Hematopoietic multipotent progenitor cell (in vitro differentiated cells): Measurements from ENCODE around the gene LDLRAD2. TPM values are rescaled to one million over a fixed set of nuclear protein-coding genes. Genes with fewer than 3 reads are reported as not detected.

ENCODE experiments used
- DNase-seq, 3 donors: peaks; one replicate each; pipeline ENCODE4 v3.0.0-alpha.2; 2011 to 2015; ENCODE audit warnings: low read depth in 2 of 3, low spot score in 2 of 3
- total RNA-seq: library from RNA; depleted of rRNA; stranded (reverse); fragments of >200 nt; gene quantifications from one replicate; pipeline ENCODE4 v1.2.3, GENCODE V29; 2012

The LDLRAD2 gene
- total RNA-seq, 1 donor: 9.4 TPM

DNA sequence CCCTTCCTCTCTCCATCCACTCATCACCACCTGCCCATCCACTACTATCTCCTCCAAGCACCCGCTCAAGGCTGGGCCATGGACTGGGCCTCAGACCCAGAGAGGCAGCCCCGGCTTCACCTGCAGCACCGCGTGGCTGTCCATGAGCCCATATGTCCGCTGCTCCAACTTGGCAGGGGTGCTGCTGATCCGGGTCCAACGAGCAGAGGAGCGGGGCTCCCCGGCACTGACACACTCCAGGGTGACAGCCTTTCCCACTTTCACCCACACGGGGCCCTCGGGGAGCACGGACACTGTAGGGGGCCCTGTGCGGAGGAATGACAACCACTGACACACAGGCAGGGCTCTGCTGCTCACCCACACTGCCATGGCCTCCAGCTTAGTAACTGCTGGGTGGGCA lies 28.9 kb downstream of the LDLRAD2 start:
- no peak for DNase-seq

DNA sequence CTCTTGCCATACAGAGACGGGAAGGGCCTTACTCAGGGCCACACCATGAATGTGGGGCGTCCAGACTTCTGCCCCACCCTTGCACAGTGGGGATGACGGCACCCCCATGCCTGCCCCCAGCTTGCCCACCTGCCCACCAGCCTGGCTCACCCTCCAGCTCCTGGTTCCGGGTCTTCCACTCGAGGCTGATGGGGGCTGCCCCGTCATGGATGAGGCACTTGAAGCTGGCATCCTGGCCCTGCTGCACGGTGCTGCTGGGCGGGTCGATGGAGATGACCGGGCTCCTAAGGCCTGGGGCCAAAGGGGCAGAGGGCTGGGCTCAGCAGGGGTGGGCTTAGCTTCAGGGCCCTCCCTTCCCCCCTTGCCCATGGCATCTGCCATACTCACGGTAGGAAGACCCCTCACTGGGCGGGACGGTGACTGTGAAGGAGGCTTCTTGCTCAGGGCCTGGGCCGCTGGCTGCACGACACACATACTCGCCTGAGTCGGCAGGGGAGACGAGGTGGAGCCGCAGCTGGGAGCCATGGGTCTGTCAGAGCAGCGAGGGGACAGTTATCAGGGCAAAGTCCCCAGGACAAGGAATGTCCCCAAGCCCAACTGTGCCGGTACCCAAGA lies 29.9 kb downstream of the LDLRAD2 start:
- no peak for DNase-seq

DNA sequence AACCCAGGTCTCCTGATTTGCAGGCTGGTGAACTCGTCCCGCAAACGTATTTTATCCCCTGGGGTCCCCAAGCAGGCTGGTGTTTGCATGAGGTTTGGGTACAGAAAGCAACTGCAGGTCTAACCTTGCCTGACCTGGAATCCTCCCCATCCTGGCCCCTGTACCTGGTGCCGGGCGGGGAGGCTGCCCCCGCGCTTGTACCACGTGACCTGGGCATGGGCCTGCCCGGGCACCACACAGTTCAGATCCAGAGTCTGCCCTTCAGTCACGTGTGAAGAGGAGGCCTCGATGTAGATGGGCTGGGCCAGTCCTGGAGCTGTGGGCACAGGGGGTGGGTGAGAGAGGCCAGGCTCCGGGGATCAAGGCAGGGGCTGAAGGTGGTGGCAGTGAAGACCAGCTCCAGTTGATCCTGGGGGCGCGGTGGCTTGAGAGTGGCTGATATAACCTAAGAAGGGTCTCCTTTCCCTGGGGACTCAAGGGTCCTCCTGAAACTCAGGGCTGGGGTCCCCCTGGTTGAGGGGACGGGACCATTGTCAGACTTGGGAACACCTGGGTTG lies 30.6 kb downstream of the LDLRAD2 start:
- no peak for DNase-seq

DNA sequence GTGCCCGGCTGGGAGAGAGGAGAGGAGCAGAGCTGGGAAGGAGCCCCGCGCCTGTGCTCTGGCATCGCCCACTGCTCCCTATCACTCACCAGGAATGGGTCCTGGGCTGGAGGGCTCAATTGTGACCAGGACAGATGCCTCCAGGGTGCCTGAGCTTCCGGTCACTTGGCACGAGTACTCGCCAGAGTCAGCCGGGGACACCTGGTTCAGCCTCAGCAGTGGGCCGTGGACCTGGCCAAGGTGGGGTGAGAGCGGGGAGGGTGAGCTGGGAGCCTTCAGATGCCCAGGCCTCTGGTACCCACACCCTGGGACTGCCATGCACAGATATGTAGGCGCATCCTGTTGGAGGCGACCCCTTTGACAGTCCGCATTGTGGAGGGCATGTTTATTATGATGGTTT lies 31.1 kb downstream of the LDLRAD2 start:
- no peak for DNase-seq

DNA sequence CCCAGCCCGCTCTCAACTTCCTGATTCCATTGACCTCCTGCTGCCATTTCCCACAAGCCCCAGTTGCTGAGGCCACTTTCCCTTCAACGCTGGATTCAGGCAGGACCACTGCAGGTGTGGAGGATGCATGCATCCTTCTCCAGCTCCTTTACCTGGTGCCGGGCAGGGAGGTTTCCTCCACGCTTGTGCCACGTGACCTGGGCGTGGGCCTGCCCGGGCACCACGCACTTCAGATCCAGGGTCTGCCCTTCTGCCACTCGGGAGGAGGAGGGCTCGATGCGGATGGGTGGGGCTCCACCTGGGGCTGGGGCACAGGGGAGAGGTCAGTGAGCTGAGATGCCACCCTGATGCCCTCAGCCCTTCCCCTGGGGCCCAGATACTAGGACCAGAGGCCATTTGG lies 31.9 kb downstream of the LDLRAD2 start:
- DNase-seq: no peak

DNA sequence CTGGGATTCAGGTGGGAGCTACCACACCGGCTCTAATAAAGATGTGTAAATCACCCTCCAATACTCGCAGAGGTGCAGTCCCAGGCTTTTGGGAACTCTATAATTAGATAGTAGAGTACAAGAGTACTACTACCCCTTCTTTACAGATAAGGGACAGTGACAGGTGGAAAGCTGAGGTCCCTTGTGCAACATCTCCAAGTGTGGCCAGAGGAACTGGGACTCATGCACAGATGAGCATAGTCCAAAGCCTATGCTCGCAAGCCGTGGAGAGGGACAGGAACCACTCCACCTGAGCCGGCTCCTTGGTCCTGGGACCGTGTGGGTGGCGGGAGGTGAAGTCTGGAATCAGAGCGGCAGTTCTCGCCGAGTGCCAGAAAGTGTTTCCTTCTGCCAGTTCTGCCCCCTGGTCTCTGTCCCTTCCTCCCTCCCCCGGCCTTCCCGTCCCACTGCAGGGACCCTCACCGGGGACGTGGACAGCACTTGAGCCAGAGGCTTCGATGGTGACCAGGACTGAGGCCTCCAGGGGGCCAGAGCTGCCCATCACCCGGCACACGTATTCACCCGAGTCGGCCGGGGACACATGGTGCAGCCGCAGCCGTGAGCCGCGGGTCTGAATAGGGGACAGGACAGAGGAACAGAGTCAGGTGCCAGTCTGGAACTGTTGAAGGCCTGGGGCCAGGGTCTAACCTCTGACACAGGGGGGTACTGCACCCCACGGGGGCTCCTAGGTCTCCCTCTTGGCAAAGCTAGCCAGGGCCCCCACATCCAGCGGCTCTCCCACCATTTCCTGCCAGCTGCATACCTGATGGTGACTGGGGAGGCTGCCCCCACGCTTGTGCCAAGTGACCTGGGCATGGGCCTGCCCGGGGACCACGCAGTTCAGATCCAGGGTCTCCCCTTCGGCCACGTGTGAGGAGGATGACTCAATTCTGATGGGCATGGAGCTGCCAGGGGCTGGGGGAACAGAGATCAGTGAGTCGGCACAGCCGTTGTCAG lies 33.9 kb downstream of the LDLRAD2 start:
- DNase-seq: no peak

DNA sequence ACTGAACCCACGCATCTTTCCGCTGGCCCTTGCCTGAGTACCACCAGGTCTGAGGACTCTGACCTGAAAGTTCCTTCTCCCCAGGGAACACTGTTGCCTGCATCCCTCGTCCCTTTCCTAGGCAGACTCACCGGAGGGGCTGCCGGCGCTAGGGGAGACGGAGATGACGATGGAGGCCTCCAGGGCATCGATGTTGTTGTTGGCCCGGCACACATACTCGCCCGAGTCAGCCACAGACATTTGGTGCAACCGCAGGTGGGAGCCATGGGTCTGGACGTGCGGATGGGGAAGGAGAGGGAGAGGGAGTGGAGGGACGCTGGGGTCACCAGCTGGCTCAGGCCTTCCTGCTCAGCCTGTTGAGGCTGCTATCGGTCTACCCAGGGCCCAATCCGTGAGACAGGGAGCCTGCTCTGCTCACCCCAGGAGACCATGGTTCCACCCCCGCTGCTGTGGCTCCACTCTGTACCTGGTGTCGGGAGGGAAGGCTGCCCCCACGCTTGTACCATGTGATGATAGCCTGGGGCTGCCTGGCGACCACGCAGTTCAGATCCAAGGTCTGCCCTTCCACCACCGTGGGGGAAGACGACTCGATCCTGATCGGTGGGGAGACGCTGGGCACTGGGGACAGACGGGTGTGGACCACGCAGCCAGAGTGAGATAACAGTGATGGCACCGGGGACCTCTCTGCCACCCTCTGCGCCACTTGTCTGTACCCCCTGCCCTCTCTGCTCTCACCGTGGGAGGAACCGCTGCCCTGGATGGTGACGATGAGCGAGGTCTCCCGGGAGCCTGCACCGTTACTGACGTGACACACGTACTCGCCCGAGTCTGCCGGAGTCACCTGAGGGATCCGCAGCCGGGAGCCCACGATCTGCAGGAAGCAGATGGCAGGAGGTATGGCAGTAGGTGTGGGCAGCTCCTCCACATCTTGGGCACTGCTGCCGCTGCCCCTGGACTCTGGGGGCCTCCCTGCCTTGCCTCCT lies 35.4 kb downstream of the LDLRAD2 start:
- DNase-seq: no peak

DNA sequence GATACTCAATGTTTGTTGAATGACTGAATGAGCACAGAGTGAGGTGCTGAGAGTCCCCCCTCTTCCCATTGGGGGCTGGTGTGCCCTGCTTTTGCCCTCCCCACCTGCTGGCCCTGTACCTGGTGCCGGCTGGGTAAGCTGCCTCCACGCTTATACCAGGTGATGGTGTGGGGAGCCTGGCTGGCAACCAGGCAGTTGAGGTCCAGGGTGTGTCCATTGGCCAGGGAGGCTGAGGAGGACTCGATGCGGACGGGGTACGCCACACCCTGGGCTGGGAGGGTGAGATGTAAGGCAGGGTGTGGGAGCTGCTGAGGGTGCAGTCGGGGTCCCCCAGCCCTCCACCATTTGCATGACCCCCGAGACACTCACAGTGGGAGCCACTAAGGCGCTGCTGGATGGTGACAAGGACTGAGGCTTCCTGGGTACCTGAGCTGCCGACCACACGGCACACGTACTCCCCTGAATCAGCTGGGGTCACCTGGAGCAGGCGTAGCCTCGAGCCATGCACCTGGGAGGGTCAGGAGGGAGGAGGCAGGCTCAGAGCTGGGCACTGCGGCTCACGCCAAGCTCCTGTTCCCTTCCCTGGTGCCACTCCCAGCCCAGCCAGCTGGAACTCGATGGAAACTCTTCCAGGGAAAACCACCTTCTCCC lies 36.6 kb downstream of the LDLRAD2 start:
- DNase-seq: no peak

DNA sequence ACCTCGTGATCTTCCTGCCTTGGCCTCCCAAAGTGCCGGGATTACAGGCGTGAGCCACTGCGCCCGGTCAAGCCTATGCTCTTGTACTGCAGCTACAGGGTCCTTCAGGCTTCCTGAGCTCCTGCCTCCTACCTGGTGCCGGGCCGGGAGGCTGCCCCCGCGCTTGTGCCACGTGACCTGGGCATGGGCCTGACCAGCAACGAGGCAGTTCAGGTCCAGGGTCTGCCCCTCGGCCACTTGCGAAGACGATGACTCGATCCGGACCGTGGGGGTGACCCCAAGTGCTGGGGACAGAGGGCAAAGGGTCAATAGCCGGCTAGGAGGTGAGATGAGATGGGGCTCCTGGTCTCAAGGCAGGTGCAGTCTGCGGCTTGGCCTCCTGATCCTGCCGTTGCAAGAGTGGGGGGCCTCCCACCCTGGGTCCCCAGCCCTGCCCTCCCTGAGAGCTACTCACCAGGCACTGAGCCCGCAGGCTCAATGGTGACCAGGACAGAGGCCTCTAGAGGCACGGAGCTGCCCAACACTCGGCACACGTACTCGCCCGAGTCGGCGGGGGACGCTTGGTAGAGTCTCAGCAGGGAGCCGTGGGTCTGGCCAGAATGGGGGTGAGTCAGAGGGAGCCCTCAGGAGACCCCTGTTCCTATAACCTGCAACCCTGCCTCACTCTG lies 38.0 kb downstream of the LDLRAD2 start:
- no peak for DNase-seq

DNA sequence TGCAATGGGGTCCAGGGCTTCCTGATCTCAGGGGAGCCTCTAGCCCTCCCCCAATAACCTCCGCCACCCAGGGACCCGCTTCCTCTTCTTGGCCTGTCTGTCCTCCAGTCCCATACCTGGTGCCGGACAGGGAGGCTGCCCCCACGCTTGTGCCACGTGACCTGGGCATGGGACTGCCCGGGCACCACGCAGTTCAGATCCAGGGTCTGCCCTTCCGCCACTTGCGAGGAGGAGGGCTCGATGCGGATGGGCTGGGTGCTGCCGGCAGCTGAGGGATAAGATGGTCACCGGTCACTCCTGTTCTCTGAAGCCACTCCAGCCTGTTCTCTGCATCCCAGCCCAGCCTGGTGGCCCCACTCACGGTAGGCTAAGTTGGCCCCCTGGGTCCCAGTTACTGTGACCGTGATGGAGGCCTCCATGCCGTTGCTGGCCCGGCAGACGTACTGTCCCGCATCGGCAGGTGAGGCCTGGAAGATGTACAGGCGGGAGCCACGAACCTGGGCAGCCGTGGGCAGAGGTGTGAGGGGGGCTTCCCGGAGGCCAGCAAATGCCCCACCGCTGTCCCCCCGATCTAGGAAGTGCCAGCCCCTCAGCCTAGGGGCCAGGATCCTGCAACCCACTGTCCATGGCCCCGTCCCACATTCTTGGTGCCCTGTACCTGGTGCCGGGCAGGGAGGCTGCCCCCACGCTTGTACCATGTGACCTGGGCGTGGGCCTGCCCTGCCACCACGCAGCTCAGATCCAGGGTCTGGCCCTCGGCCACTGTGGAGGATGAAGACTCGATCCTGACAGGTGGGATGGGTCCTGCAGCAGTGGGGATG lies 39.6 kb downstream of the LDLRAD2 start:
- no peak for DNase-seq

DNA sequence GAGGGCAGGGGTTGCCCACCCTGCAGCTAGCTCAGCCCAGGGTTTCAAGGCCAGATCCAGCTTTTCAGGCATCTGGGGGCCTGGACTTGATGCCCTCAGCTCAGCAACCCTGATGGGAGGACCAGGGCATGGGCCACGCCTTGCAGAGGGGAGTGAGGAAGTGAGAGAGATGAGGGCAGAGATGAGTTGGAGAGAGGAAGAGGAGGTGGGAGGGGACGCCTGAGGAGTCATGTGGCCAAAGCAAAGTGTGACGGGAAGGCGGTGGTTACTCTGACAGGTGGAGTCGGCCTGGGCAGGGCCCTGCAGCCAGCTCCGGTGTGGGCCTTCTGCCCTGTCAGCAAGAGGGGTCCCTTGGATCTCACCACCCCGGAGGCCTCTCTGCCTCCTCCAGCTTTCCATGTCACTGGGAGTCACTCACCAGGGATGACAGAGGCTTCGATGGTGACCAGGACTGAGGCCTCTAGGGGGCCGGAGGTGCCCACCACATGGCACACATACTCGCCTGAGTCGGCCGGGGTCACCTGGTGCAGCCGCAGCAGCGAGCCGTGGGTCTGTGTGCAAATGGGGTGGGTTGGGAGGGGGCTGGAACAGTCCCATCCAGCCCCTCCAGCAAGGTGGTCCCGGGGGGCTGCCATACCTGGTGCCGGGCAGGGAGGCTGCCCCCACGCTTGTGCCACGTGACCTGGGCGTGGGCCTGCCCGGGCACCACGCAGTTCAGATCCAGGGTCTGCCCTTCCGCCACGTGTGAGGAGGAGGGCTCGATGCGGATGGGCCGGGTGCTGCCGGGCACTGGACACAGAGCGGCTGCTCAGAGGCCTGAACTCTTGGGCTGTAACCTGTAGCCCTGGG lies 40.4 kb downstream of the LDLRAD2 start:
- DNase-seq: no peak

DNA sequence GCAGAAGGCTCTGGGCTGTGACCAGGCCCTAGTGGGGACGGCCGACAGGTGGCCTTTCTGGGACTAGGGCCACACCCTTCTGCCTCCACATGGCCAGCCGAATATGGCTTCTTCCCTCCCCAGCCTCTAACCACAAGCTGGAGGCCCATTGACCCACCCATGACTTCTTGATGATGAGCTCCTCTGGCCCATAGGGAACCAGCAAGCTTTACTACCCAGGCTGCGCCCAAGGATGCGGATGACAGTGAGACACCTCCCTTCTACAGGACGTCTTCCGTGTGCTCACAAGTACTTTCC lies 41.0 kb downstream of the LDLRAD2 start:
- DNase-seq: no peak

DNA sequence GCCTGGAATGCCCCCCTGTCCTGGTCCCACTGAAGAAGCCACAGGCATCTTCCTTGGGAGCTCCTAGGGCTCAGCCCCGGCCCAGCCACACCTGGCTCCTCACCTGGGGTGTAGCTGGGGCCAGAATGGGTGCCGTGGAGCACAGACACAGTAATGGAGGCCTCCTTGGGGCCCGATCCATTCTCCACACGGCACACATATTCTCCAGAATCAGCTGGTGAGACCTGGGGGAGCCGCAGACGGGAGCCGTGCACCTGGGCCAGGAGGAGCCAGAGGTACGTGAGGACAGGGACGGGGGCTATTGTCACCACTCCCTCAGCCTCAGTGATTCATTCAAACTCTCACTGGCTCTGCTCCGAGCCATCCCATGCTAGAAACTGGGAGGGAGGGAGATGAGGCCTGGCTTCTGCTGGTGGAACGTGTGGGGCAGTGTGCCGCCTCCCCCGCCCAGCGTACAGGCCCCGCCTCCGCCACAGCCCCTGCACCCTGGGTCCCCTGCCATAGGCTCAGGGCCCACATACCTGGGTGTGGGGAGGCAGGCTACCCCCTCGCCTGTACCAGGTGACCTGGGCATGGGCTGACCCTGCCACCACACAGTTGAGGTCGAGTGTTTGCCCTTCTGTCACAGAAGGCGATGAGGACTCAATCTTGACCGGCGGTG lies 42.2 kb downstream of the LDLRAD2 start:
- no peak for DNase-seq

DNA sequence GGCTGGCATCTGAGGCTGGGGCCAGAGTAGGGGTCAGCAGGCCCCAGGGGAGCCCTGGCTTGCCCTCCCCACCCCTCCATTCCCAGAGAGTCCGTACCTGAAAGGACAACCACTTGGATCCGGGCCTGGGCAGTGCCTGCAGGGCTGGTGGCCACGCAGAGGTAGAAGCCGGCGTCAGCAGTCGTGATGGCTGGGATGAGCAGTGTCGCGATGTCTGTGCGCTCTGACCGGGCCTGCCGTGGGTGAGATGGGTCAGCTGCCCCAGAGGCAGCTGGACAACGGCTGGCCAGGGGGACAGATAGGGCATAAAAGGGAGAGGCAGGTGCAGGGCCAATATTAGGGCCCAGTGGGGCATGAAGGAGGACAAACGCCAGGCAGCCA lies 42.7 kb downstream of the LDLRAD2 start:
- no peak for DNase-seq

DNA sequence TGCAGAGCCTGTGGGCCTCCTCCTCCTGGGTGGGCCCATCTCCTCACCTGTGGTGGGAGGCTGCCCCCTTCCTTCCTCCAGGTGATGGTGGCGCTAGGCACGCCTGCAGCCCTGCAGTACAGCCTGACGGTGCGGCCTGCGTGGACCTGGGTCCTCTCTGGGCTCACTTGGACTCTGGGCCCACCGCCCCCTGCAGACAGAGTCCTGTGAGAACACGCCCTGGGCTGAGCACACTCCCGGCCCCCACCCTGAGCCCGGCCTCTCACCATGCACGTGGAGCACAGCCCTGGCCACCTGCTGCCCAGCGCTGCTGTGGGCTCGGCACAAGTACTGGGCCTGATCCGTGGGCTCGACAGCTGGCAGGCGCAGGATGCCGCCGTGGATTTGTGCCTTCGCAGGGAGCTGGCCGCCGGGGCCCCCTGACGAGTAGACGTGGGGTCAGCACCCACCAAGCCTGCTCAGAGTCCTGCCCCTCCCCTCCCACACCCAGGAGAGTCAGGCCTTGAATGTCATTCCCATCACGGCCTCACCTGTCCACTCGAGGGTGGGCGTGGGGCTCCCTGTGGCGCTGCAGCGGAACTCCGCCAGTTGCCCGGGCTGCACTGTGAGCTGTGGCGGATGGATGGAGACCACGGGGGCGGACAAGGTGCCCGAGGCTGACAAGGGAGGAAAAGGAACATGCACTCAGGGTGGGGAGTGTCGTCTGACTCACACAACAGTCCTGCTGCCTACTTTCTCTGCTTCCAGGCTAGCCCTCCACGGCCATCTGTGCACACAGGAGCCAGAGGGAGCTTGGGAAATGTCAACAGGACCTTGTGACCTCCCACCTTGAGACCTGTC lies 43.4 kb downstream of the LDLRAD2 start:
- no peak for DNase-seq

DNA sequence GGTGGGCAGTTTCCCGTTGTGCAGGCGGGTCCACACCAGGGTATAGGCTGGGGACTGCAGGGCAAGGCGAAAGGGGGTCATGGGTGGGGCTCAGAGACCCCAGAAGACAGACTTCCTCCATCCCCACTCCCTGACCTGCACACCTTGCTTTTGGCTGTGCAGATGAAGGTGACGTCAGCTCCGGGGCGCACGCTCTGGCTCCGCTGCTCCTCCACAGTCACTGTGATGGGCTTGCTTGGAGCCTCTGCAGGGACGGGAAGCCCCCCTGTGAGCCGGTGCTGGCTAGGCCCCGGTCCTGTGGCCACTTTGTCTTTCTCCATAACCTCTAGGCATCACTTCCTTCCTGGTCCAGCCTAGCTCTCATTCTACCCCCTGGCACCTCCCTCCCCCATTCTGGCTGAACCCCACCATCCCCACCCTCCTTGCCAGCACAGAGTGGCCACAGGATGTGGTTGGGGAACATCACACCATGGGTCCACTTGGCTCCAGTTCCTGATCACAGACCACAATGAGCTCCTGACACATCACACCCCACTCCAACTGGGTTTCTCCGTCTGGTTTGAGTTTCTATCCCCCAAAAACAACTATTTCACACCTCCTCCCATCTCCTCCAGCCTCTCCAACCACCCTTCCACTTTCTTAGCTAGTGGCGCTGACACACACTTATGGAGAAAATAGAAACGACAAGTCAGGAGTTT lies 45.2 kb downstream of the LDLRAD2 start:
- peak in 1 of 3 donors; percentile 8 for DNase-seq
